WERI-Rb-1 (cell line): ENCODE results near the gene OR1J2.

Experiments
- DNase-seq: peaks from one replicate; pipeline ENCODE4 v3.0.0-alpha.2; 2020
- H3K27ac ChIP-seq: fragments of 250-450 bp; sonication (Bioruptor Pico); 2 replicates; pipeline ENCODE4 v1.5.1; 2020; ENCODE audit warnings: mild to moderate bottlenecking, moderate library complexity
- H3K27me3 ChIP-seq: fragments of 250-450 bp; sonication (Bioruptor Pico); 2 replicates; pipeline ENCODE4 v1.5.1; 2021; ENCODE audit warnings: mild to moderate bottlenecking, low read depth, moderate library complexity; ENCODE audit not compliant: insufficient read depth, severe bottlenecking
- H3K36me3 ChIP-seq: fragments of 250-450 bp; sonication (Bioruptor Pico); 2 replicates; pipeline ENCODE4 v1.5.1; 2020; ENCODE audit warnings: mild to moderate bottlenecking, moderate library complexity
- H3K4me3 ChIP-seq: 2 replicates; pipeline ENCODE4 v1.5.1; 2011; ENCODE audit warnings: low read depth, mild to moderate bottlenecking, control low read depth, low read length
- H3K9me3 ChIP-seq: fragments of 250-450 bp; sonication (Bioruptor Pico); 2 replicates; pipeline ENCODE4 v1.5.1; 2021; ENCODE audit warnings: mild to moderate bottlenecking, moderate library complexity; ENCODE audit not compliant: severe bottlenecking
- TF ChIP-seq, protein P1 (sequence below): IDR thresholded peaks from 2 replicates; pipeline ENCODE4 v1.5.1; 2011; ENCODE audit warnings: low read depth, mild to moderate bottlenecking, control low read depth, inconsistent platforms, low read length

OR1J2 gene

GRCh38 chr9:122474561-122474960 is 36.0 kb upstream of the OR1J2 start:
- DNase-seq: no peak
- H3K9me3 ChIP-seq: peaks cover 6% of the 10 kb centered on the region
- no peaks in the 10 kb centered on the region for H3K36me3 ChIP-seq
- TF ChIP-seq, protein P1, sequence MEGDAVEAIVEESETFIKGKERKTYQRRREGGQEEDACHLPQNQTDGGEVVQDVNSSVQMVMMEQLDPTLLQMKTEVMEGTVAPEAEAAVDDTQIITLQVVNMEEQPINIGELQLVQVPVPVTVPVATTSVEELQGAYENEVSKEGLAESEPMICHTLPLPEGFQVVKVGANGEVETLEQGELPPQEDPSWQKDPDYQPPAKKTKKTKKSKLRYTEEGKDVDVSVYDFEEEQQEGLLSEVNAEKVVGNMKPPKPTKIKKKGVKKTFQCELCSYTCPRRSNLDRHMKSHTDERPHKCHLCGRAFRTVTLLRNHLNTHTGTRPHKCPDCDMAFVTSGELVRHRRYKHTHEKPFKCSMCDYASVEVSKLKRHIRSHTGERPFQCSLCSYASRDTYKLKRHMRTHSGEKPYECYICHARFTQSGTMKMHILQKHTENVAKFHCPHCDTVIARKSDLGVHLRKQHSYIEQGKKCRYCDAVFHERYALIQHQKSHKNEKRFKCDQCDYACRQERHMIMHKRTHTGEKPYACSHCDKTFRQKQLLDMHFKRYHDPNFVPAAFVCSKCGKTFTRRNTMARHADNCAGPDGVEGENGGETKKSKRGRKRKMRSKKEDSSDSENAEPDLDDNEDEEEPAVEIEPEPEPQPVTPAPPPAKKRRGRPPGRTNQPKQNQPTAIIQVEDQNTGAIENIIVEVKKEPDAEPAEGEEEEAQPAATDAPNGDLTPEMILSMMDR: no peak
- H3K27me3 ChIP-seq: peaks cover 14% of the 10 kb centered on the region
- H3K4me3 ChIP-seq: no peak overlapping the region
- no peak overlapping the region for H3K27ac ChIP-seq

DNA sequence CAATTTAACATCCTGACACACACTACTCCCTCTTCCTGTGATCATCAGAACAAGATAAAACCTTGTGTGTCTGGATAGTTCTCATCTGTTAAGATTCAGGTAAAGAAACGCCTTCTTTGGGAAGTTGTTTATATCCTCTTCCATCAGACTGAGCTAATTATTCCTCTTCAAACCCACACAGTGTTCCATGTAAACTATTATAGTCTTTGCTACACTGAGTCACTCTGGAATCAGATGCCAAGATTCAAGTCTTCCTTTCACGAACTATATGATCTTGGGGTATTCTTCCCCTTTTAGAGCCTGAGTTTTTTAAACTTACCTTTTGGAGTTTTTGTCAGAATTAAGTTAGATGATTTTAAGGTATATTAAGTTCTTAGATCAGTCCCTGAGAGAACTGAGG is 34.9 kb upstream of the OR1J2 start:
- no peak for DNase-seq
- H3K27me3 ChIP-seq: peaks cover 14% of the 10 kb centered on the region
- peaks cover 3% of the 10 kb centered on the region for H3K9me3 ChIP-seq
- TF ChIP-seq, protein P1: no peak
- no peak overlapping the region for H3K4me3 ChIP-seq
- H3K36me3 ChIP-seq: no peaks in the 10 kb centered on the region
- no peak overlapping the region for H3K27ac ChIP-seq

- TF ChIP-seq, protein P1: no peak
- no peak overlapping the region for H3K4me3 ChIP-seq
- DNase-seq: no peak
- H3K9me3 ChIP-seq: peaks cover 3% of the 10 kb centered on the region
- H3K36me3 ChIP-seq: no peaks in the 10 kb centered on the region
- H3K27ac ChIP-seq: no peak overlapping the region
- peaks cover 10% of the 10 kb centered on the region for H3K27me3 ChIP-seq
Observed at GRCh38 chr9:122477346-122477745, 33.3 kb upstream of the OR1J2 start.

DNA sequence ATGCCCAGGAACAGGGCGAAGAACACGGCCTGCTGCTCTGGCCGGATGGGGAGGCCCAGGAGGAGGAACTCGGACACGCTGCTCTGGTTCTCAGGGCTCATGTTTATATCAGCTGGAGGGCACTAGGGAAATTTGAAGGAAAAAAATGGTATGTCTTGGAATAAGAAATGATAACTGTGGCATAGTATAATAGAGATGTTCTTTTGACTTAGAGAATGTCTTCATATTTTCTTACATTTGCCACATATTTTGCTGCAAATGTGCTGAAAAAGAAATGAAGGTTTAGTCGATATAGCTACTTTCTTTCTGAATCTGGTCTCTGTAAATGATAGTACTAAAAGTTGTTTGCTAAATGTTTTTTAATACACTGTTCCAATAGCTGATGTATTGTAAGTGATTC is 32.8 kb upstream of the OR1J2 start, which contains the start of gene OR1J1:
TSS of gene OR1J1 (minus strand) at position 101 of the 400 bp plus-strand sequence. CDS start at position 101, 0 bp downstream.
- Histone ChIP-seq H3K4me3 (no peak within 1 kb of the TSS), H3K27ac (no peak within 1 kb of the TSS), H3K27me3 (peaks cover 6% of the 10 kb centered on the region), H3K9me3 (no peaks in the 10 kb centered on the region), H3K36me3 (no peaks in the 10 kb centered on the region)
- no peak for DNase-seq
- TF ChIP-seq, protein P1: no peak

DNA sequence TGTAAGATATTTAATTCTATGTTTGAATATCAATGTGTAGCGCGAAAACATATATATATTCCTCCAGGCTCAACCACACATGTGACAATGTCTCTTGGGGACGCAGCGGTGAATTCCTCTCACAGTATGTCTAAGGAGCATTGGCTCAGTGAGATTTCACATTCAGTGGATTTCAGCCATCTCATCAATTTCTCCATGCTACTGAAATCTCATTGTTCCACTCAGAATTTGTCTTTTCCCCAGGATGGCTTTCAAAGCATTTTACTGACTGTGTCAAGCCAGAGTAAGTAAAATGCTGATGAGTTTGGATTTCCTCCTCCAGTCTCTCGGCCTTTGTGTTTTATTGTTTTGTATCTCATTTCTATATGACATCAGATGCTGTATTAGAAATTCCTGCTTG is 31.5 kb upstream of the OR1J2 start:
- H3K27me3 ChIP-seq: peaks cover 3% of the 10 kb centered on the region

More for the DNA sequence above, 31.5 kb upstream of the OR1J2 start:
- H3K27ac ChIP-seq: no peak overlapping the region
- no peaks in the 10 kb centered on the region for H3K9me3 ChIP-seq
- H3K36me3 ChIP-seq: no peaks in the 10 kb centered on the region
- H3K4me3 ChIP-seq: no peak overlapping the region
- no peak for DNase-seq
- TF ChIP-seq, protein P1: no peak
